H9 (cell line): ENCODE results near the gene MYL3. TPM values are rescaled to one million over a fixed set of nuclear protein-coding genes. Genes with fewer than 3 reads are reported as not detected.

Source experiments
- DNase-seq: peaks from one replicate; pipeline ENCODE4 v3.0.0-alpha.2; 2017
- H2AFZ ChIP-seq: one replicate; pipeline ENCODE4 v1.6.1; 2013; ENCODE audit warnings: mild to moderate bottlenecking, low read length, control low read depth, moderate library complexity
- H2AK5ac ChIP-seq: 2 replicates; pipeline ENCODE4 v1.6.1; 2013; ENCODE audit warnings: low read length, control low read depth, mixed read lengths; ENCODE audit not compliant: insufficient read length
- H2BK120ac ChIP-seq: one replicate; pipeline ENCODE4 v1.6.1; 2013; ENCODE audit warnings: low read depth, mild to moderate bottlenecking, low read length, control low read depth, inconsistent platforms; ENCODE audit not compliant: poor library complexity, severe bottlenecking
- H2BK12ac ChIP-seq: 2 replicates; pipeline ENCODE4 v1.6.1; 2013; ENCODE audit warnings: low read length, control low read depth, mixed read lengths, low read depth; ENCODE audit not compliant: insufficient read length
- H2BK15ac ChIP-seq: 2 replicates; pipeline ENCODE4 v1.6.1; 2013; ENCODE audit warnings: low read depth, low read length, control low read depth
- H2BK20ac ChIP-seq: one replicate; pipeline ENCODE4 v1.6.1; 2013; ENCODE audit warnings: low read depth, mild to moderate bottlenecking, low read length, control low read depth, inconsistent platforms; ENCODE audit not compliant: poor library complexity, severe bottlenecking
- H2BK5ac ChIP-seq: 2 replicates; pipeline ENCODE4 v1.6.1; 2013; ENCODE audit warnings: low read length, control low read depth, mixed read lengths; ENCODE audit not compliant: insufficient read length
- H3K14ac ChIP-seq: 2 replicates; pipeline ENCODE4 v1.6.1; 2013; ENCODE audit warnings: low read length, control low read depth; ENCODE audit not compliant: insufficient read depth
- H3K18ac ChIP-seq: 2 replicates; pipeline ENCODE4 v1.6.1; 2013; ENCODE audit warnings: low read depth, mild to moderate bottlenecking, mixed read lengths, low read length, control low read depth; ENCODE audit not compliant: insufficient read length
- H3K23ac ChIP-seq: 2 replicates; pipeline ENCODE4 v1.6.1; 2013; ENCODE audit warnings: low read length, control low read depth, mixed read lengths, low read depth; ENCODE audit not compliant: insufficient read length
- H3K23me2 ChIP-seq: 2 replicates; pipeline ENCODE4 v1.6.1; 2013; ENCODE audit warnings: low read depth, mild to moderate bottlenecking, mixed read lengths, low read length, control low read depth; ENCODE audit not compliant: insufficient read length, poor library complexity, severe bottlenecking
- H3K27ac ChIP-seq: 2 replicates; pipeline ENCODE4 v1.5.1; 2013; ENCODE audit warnings: low read length, control low read depth, mixed read lengths, low read depth; ENCODE audit not compliant: insufficient read length
- H3K27me3 ChIP-seq: 2 replicates; pipeline ENCODE4 v1.6.1; 2013; ENCODE audit warnings: low read length, control low read depth, inconsistent platforms; ENCODE audit not compliant: insufficient read depth
- H3K4ac ChIP-seq: 2 replicates; pipeline ENCODE4 v1.6.1; 2013; ENCODE audit warnings: low read depth, mild to moderate bottlenecking, control low read depth, inconsistent platforms, low read length, moderate library complexity
- H3K4me1 ChIP-seq: 2 replicates; pipeline ENCODE4 v1.6.1; 2013; ENCODE audit warnings: low read length, control low read depth, inconsistent platforms; ENCODE audit not compliant: insufficient read depth
- H3K4me2 ChIP-seq: 2 replicates; pipeline ENCODE4 v1.6.1; 2013; ENCODE audit warnings: low read length, control low read depth, mixed read lengths; ENCODE audit not compliant: insufficient read length, insufficient read depth
- H3K56ac ChIP-seq: 2 replicates; pipeline ENCODE4 v1.6.1; 2013; ENCODE audit warnings: low read depth, mild to moderate bottlenecking, mixed read lengths, low read length, control low read depth; ENCODE audit not compliant: insufficient read length
- H3K79me1 ChIP-seq: 2 replicates; pipeline ENCODE4 v1.6.1; 2013; ENCODE audit warnings: low read depth, mild to moderate bottlenecking, moderate library complexity, low read length, control low read depth, inconsistent platforms; ENCODE audit not compliant: insufficient read depth, poor library complexity, severe bottlenecking
- H3K79me2 ChIP-seq: 2 replicates; pipeline ENCODE4 v1.6.1; 2013; ENCODE audit warnings: low read length, control low read depth, inconsistent platforms; ENCODE audit not compliant: insufficient read depth
- H3K9ac ChIP-seq: 2 replicates; pipeline ENCODE4 v1.6.1; 2013; ENCODE audit warnings: low read length, control low read depth, mixed read lengths; ENCODE audit not compliant: insufficient read length; ENCODE audit errors: extremely low read depth
- H3K9me3 ChIP-seq: one replicate; pipeline ENCODE4 v1.6.1; 2013; ENCODE audit warnings: low read depth, low read length, inconsistent platforms; ENCODE audit not compliant: control insufficient read depth
- H3T11ph ChIP-seq: one replicate; pipeline ENCODE4 v1.6.1; 2013; ENCODE audit warnings: mild to moderate bottlenecking, low read length, control low read depth, inconsistent platforms
- H4K20me1 ChIP-seq: one replicate; pipeline ENCODE4 v1.6.1; 2013; ENCODE audit not compliant: control insufficient read depth, insufficient read length, insufficient read depth
- H4K5ac ChIP-seq: 2 replicates; pipeline ENCODE4 v1.6.1; 2013; ENCODE audit warnings: low read depth, mild to moderate bottlenecking, mixed read lengths, low read length, control low read depth; ENCODE audit not compliant: insufficient read length
- H4K8ac ChIP-seq: replicated peaks from 2 replicates; pipeline ENCODE4 v1.6.1; 2013; ENCODE audit warnings: low read length, control low read depth, mixed read lengths, low read depth; ENCODE audit not compliant: insufficient read length
- H4K91ac ChIP-seq: 2 replicates; pipeline ENCODE4 v1.6.1; 2013; ENCODE audit warnings: low read depth, mild to moderate bottlenecking, moderate library complexity, mixed read lengths, low read length, control low read depth; ENCODE audit not compliant: insufficient read length
- H3K27ac Mint-ChIP-seq, 3 experiments: 2 replicates in 2 of 3; 3 replicates in 1 of 3; pipeline ENCODE4 v1.8.0; 2020 to 2021; ENCODE audit warnings: mixed read lengths in 3 of 3, mild to moderate bottlenecking in 1 of 3, moderate library complexity in 1 of 3
- H3K27me3 Mint-ChIP-seq: 2 replicates; pipeline ENCODE4 v1.8.0; 2021; ENCODE audit warnings: low read depth, mild to moderate bottlenecking, moderate library complexity, mixed read lengths
- H3K36me3 Mint-ChIP-seq, 3 experiments: 2 replicates in 2 of 3; 3 replicates in 1 of 3; pipeline ENCODE4 v1.8.0; 2020 to 2021; ENCODE audit warnings: low read depth in 3 of 3, mixed read lengths in 3 of 3; ENCODE audit not compliant: insufficient read depth in 1 of 3
- H3K4me1 Mint-ChIP-seq, 2 experiments: 2 replicates each; pipeline ENCODE4 v1.8.0; 2020; ENCODE audit warnings: mixed read lengths in 2 of 2
- H3K4me3 Mint-ChIP-seq, 2 experiments: 2 replicates in 1 of 2; 3 replicates in 1 of 2; pipeline ENCODE4 v1.8.0; 2020 to 2021; ENCODE audit warnings: mild to moderate bottlenecking in 2 of 2, mixed read lengths in 2 of 2, moderate library complexity in 1 of 2
- H3K9me3 Mint-ChIP-seq, 2 experiments: 2 replicates in 1 of 2; 3 replicates in 1 of 2; pipeline ENCODE4 v1.8.0; 2020; ENCODE audit warnings: mild to moderate bottlenecking in 2 of 2, mixed read lengths in 2 of 2, moderate library complexity in 1 of 2
- WGBS: extraction: QIAGEN DNeasy Blood & Tissue Kit; methylation state at CpG from one replicate; pipeline ENCODE4 v1.1.7; 2013; ENCODE audit warnings: missing lambda C conversion rate, low lambda C conversion rate, mixed read lengths; ENCODE audit not compliant: insufficient read length; ENCODE audit errors: extremely low coverage; 5-methylcytosine and 5-hydroxymethylcytosine counted together
- total RNA-seq: library from RNA; stranded (reverse); gene quantifications from 2 replicates; pipeline ENCODE4 v1.2.1, GENCODE V29; 2021
- TF ChIP-seq, protein P1 (sequence below): fragments of 200-600 bp; sonication (generic); conservative IDR thresholded peaks from 3 replicates; pipeline ENCODE4 v1.8.0; 2021; ENCODE audit warnings: antibody characterized with exemption, mild to moderate bottlenecking

Gene MYL3
- total RNA-seq, 1 experiment from 2014 or later, result 0.24 TPM

DNA sequence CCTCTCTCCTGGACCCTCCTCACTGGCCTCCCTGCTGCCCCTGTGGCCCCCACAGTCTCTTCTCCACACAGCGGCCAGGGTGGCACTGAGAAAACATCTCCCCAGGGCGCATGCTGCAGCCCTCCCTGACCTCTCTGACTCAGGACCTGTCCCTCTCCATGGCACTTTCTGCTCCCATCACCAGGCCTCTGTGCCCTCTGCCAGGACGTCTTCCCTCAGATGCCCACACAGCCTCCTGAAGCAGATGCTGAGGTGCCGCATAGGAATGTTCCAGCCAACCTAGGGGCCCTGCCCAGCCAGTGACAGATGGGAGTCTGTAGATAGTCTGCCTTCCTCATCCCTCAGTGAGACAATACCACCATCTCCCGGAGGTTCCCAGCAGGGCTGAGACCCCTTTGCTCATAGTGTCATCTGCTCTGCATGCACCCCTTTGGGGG lies 8.7 kb downstream of the MYL3 start:
- no peak overlapping the region for H4K91ac ChIP-seq
- H2BK15ac ChIP-seq, result no peak overlapping the region
- H4K5ac ChIP-seq, result no peak overlapping the region
- Mint-ChIP-seq H3K4me3 (no peak overlapping the region), H3K4me1 (peaks cover under 1 to 3% of the 10 kb centered on the region in 2 experiments; a peak in 3 of 4 replicates), H3K9me3 (no peaks in the 10 kb centered on the region), H3K27ac (peak overlapping the region in 1 of 3 experiments; percentile 24; a peak in 1 of 7 replicates), H3K36me3 (no peaks in the 10 kb centered on the region), H3K27me3 (peaks cover 36% of the 10 kb centered on the region)
- no CpG with 5 or more reads among the region's 5 CpGs for WGBS
- H3K79me1 ChIP-seq, result no peaks in the 10 kb centered on the region
- no peaks in the 10 kb centered on the region for H3K27me3 ChIP-seq
- H2AK5ac ChIP-seq, result no peak overlapping the region
- H4K20me1 ChIP-seq, result no peaks in the 10 kb centered on the region
- TF ChIP-seq, protein P1, sequence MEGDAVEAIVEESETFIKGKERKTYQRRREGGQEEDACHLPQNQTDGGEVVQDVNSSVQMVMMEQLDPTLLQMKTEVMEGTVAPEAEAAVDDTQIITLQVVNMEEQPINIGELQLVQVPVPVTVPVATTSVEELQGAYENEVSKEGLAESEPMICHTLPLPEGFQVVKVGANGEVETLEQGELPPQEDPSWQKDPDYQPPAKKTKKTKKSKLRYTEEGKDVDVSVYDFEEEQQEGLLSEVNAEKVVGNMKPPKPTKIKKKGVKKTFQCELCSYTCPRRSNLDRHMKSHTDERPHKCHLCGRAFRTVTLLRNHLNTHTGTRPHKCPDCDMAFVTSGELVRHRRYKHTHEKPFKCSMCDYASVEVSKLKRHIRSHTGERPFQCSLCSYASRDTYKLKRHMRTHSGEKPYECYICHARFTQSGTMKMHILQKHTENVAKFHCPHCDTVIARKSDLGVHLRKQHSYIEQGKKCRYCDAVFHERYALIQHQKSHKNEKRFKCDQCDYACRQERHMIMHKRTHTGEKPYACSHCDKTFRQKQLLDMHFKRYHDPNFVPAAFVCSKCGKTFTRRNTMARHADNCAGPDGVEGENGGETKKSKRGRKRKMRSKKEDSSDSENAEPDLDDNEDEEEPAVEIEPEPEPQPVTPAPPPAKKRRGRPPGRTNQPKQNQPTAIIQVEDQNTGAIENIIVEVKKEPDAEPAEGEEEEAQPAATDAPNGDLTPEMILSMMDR, result no peak
- H3K23me2 ChIP-seq, result no peaks in the 10 kb centered on the region
- H3K9me3 ChIP-seq, result no peaks in the 10 kb centered on the region
- no peak overlapping the region for H3K56ac ChIP-seq
- DNase-seq, result no peak
- no peak overlapping the region for H2BK20ac ChIP-seq
- no peak overlapping the region for H3K4me2 ChIP-seq
- no peak overlapping the region for H2BK120ac ChIP-seq
- no peak overlapping the region for H3K4ac ChIP-seq
- no peak overlapping the region for H3K18ac ChIP-seq
- no peak overlapping the region for H2BK5ac ChIP-seq
- H2AFZ ChIP-seq, result no peak overlapping the region
- H2BK12ac ChIP-seq, result no peak overlapping the region
- no peak overlapping the region for H3K14ac ChIP-seq
- no peak overlapping the region for H3T11ph ChIP-seq
- H3K4me1 ChIP-seq, result no peaks in the 10 kb centered on the region
- no peaks in the 10 kb centered on the region for H3K79me2 ChIP-seq
- no peak overlapping the region for H3K23ac ChIP-seq
- H3K9ac ChIP-seq, result no peak overlapping the region
- no peak overlapping the region for H3K27ac ChIP-seq
- H4K8ac ChIP-seq, result no peak overlapping the region
